Activated T-cell treated with anti-CD3 and anti-CD28 coated beads, Interleukin-2, amount 50 U/mL, for 24 hours (primary cell): ENCODE data around the gene UGT1A3.

Source experiments
- DNase-seq: peaks from one replicate; pipeline ENCODE4 v3.0.0-alpha.2; 2020
- H3K27ac Mint-ChIP-seq: 2 replicates; pipeline ENCODE4 v1.8.0; 2020; ENCODE audit warnings: mild to moderate bottlenecking, mixed read lengths
- H3K27me3 Mint-ChIP-seq: 2 replicates; pipeline ENCODE4 v1.8.0; 2020; ENCODE audit warnings: mixed read lengths
- H3K36me3 Mint-ChIP-seq: 2 replicates; pipeline ENCODE4 v1.8.0; 2020; ENCODE audit warnings: low read depth, mixed read lengths
- H3K4me1 Mint-ChIP-seq: 2 replicates; pipeline ENCODE4 v1.8.0; 2020; ENCODE audit warnings: low read depth, mixed read lengths
- H3K4me3 Mint-ChIP-seq: 2 replicates; pipeline ENCODE4 v1.8.0; 2020; ENCODE audit warnings: mild to moderate bottlenecking, moderate library complexity, mixed read lengths
- H3K9me3 Mint-ChIP-seq: 2 replicates; pipeline ENCODE4 v1.8.0; 2020; ENCODE audit warnings: mixed read lengths

Gene UGT1A3

DNA sequence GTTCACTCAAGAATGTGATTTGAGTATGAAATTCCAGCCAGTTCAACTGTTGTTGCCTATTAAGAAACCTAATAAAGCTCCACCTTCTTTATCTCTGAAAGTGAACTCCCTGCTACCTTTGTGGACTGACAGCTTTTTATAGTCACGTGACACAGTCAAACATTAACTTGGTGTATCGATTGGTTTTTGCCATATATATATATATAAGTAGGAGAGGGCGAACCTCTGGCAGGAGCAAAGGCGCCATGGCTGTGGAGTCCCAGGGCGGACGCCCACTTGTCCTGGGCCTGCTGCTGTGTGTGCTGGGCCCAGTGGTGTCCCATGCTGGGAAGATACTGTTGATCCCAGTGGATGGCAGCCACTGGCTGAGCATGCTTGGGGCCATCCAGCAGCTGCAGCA lies 31.2 kb downstream of the UGT1A3 start, which contains the start of gene UGT1A1:
Gene UGT1A1 (plus strand): TSS at position 228 of the 400 bp plus-strand sequence. CDS start 18 bp downstream, at position 246.
- Mint-ChIP-seq H3K4me1 (no peaks in the 10 kb centered on the region), H3K36me3 (no peaks in the 10 kb centered on the region), H3K4me3 (no peak within 1 kb of the TSS), H3K27me3 (peaks cover 21% of the 10 kb centered on the region), H3K9me3 (no peaks in the 10 kb centered on the region), H3K27ac (no peak within 1 kb of the TSS)
- DNase-seq = no peak

- Mint-ChIP-seq H3K4me1 (no peaks in the 10 kb centered on the region), H3K27me3 (peaks cover 24% of the 10 kb centered on the region)
- no peak for DNase-seq
These were observed 32.4 kb downstream of the UGT1A3 start for GRCh38 chr2:233761040-233761769.

DNA sequence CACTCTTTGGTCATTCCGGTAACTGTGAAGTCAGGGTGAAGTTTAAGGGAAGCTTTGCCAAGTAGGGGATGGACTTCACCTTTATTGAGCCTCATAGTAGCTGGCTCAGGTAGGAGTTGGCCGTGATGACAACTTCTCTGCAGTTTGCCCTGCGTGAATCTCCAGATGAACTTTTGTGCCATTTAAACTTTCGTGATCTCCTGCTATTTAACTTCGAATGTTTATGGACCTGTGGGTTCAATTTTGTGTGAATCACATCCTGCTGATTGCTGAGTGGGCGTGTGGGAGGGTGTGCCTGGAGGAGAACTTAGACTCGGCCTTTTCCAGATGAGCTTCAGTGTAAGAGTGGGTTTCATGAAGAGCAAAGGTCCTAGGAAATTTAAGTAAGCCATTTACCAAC lies 35.4 kb downstream of the UGT1A3 start:
- no peak overlapping the region for H3K4me3 Mint-ChIP-seq
- no peaks in the 10 kb centered on the region for H3K4me1 Mint-ChIP-seq
- peaks cover 28% of the 10 kb centered on the region for H3K27me3 Mint-ChIP-seq
- no peaks in the 10 kb centered on the region for H3K36me3 Mint-ChIP-seq
- no peak overlapping the region for H3K27ac Mint-ChIP-seq
- no peak for DNase-seq
- H3K9me3 Mint-ChIP-seq = no peaks in the 10 kb centered on the region

More at GRCh38 chr2:233761040-233761769, 32.4 kb downstream of the UGT1A3 start:
- H3K4me3 Mint-ChIP-seq = no peak overlapping the region
- H3K27ac Mint-ChIP-seq = no peak overlapping the region
- no peaks in the 10 kb centered on the region for H3K9me3 Mint-ChIP-seq
- H3K36me3 Mint-ChIP-seq = no peaks in the 10 kb centered on the region

DNA sequence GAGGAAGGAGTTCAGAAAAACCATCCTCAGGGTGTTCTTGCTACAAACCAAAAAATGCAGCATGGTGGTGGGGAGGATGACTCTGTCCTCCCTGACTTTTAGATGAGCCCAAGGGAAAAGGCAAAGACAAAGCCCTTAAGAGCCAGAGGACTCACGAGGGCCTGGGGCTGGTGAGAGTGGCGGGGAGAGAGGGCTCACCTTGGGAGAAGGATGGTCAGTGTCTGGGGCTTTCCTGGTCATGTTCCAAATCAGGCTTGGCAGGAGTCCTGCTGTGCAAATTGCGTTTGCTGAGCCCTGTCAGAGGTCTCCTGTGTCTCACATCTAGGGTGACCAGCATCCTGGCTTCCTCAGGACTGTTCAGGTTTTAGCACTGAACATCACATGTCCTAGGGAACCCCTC lies 35.9 kb downstream of the UGT1A3 start:
- Mint-ChIP-seq H3K4me3 (no peak overlapping the region), H3K9me3 (no peaks in the 10 kb centered on the region), H3K4me1 (no peaks in the 10 kb centered on the region), H3K27me3 (peaks cover 31% of the 10 kb centered on the region), H3K36me3 (no peaks in the 10 kb centered on the region), H3K27ac (no peak overlapping the region)
- no peak for DNase-seq

GRCh38 chr2:233766416-233766815 lies 37.6 kb downstream of the UGT1A3 start:
- no peak for DNase-seq
- H3K4me1 Mint-ChIP-seq = no peaks in the 10 kb centered on the region
- no peak overlapping the region for H3K4me3 Mint-ChIP-seq
- no peaks in the 10 kb centered on the region for H3K9me3 Mint-ChIP-seq
- H3K27ac Mint-ChIP-seq = no peak overlapping the region
- no peaks in the 10 kb centered on the region for H3K36me3 Mint-ChIP-seq
- H3K27me3 Mint-ChIP-seq = peaks cover 31% of the 10 kb centered on the region

DNA sequence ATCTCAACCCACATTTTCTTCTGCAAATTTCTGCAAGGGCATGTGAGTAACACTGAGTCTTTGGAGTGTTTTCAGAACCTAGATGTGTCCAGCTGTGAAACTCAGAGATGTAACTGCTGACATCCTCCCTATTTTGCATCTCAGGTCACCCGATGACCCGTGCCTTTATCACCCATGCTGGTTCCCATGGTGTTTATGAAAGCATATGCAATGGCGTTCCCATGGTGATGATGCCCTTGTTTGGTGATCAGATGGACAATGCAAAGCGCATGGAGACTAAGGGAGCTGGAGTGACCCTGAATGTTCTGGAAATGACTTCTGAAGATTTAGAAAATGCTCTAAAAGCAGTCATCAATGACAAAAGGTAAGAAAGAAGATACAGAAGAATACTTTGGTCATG lies 39.2 kb downstream of the UGT1A3 start:
- H3K4me1 Mint-ChIP-seq = no peaks in the 10 kb centered on the region
- no peak overlapping the region for H3K4me3 Mint-ChIP-seq
- H3K27ac Mint-ChIP-seq = no peak overlapping the region
- no peaks in the 10 kb centered on the region for H3K36me3 Mint-ChIP-seq
- no peak for DNase-seq
- no peaks in the 10 kb centered on the region for H3K9me3 Mint-ChIP-seq
- H3K27me3 Mint-ChIP-seq = peaks cover 34% of the 10 kb centered on the region

- no peaks in the 10 kb centered on the region for H3K4me1 Mint-ChIP-seq
- no peaks in the 10 kb centered on the region for H3K36me3 Mint-ChIP-seq
- peaks cover 28% of the 10 kb centered on the region for H3K27me3 Mint-ChIP-seq
- DNase-seq = no peak
- H3K9me3 Mint-ChIP-seq = no peaks in the 10 kb centered on the region
- H3K4me3 Mint-ChIP-seq = no peak overlapping the region
- no peak overlapping the region for H3K27ac Mint-ChIP-seq
These were observed 40.4 kb downstream of the UGT1A3 start for GRCh38 chr2:233769260-233769659.

DNA sequence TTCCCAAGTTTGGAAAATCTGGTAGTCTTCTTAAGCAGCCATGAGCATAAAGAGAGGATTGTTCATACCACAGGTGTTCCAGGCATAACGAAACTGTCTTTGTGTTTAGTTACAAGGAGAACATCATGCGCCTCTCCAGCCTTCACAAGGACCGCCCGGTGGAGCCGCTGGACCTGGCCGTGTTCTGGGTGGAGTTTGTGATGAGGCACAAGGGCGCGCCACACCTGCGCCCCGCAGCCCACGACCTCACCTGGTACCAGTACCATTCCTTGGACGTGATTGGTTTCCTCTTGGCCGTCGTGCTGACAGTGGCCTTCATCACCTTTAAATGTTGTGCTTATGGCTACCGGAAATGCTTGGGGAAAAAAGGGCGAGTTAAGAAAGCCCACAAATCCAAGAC lies 43.3 kb downstream of the UGT1A3 start:
- peaks cover 21% of the 10 kb centered on the region for H3K27me3 Mint-ChIP-seq
- no peak overlapping the region for H3K4me3 Mint-ChIP-seq
- no peak for DNase-seq
- H3K27ac Mint-ChIP-seq = no peak overlapping the region
- no peaks in the 10 kb centered on the region for H3K36me3 Mint-ChIP-seq
- H3K4me1 Mint-ChIP-seq = no peaks in the 10 kb centered on the region
- H3K9me3 Mint-ChIP-seq = peaks cover 14% of the 10 kb centered on the region

DNA sequence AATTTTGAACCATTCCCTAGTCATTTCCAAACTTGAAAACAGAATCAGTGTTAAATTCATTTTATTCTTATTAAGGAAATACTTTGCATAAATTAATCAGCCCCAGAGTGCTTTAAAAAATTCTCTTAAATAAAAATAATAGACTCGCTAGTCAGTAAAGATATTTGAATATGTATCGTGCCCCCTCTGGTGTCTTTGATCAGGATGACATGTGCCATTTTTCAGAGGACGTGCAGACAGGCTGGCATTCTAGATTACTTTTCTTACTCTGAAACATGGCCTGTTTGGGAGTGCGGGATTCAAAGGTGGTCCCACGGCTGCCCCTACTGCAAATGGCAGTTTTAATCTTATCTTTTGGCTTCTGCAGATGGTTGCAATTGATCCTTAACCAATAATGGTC lies 43.7 kb downstream of the UGT1A3 start:
- no peak overlapping the region for H3K27ac Mint-ChIP-seq
- no peak overlapping the region for H3K4me3 Mint-ChIP-seq
- peaks cover 18% of the 10 kb centered on the region for H3K27me3 Mint-ChIP-seq
- H3K36me3 Mint-ChIP-seq = no peaks in the 10 kb centered on the region
- peaks cover 14% of the 10 kb centered on the region for H3K9me3 Mint-ChIP-seq
- H3K4me1 Mint-ChIP-seq = no peaks in the 10 kb centered on the region
- DNase-seq = no peak

DNA sequence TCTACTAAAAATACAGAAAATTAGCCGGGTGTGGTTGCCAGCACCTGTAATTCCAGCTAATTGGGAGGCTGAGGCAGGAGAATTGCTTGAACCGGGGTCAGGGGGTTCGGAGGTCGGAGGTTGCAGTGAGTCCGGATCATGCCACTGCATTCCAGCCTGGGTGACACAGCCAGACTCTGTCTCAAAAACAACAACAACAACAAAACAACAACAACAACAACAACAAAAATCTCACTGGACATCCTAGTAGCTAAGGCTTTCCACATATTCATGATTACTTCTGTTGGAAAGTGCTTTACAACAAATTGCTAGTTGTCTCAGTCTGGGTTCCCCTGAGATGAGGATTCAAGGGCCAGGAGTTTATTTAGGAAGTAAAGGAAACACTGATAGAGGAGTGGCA lies 45.0 kb downstream of the UGT1A3 start:
- Mint-ChIP-seq H3K27ac (no peak overlapping the region), H3K9me3 (peaks cover 14% of the 10 kb centered on the region)
- no peak for DNase-seq

DNA sequence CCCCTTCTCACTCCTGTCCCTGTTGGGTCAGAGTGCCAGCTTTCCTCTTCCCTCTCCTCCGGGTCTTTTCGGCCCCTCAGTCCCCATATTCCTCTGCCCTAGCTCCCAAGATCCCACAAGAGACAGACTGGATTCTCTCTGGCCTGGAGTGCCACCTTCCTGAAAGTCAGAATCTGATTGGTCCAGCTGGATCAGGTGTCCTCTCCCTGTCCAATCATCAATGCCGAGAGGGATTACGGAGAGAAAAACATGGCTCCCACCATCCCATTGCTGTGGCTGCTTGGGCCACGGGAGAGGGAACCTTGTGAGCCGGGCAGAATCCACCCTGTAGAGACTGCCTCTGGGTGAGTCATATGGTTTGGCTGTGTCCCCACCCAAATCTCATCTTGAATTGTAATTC lies 46.6 kb downstream of the UGT1A3 start:
- Mint-ChIP-seq H3K4me1 (no peaks in the 10 kb centered on the region), H3K9me3 (peaks cover 14% of the 10 kb centered on the region), H3K36me3 (no peaks in the 10 kb centered on the region), H3K4me3 (no peak overlapping the region), H3K27me3 (peaks cover 20% of the 10 kb centered on the region), H3K27ac (no peak overlapping the region)
- no peak for DNase-seq

More for the DNA sequence above, 45.0 kb downstream of the UGT1A3 start:
- Mint-ChIP-seq H3K4me1 (no peaks in the 10 kb centered on the region), H3K27me3 (peaks cover 19% of the 10 kb centered on the region), H3K4me3 (no peak overlapping the region), H3K36me3 (no peaks in the 10 kb centered on the region)

DNA sequence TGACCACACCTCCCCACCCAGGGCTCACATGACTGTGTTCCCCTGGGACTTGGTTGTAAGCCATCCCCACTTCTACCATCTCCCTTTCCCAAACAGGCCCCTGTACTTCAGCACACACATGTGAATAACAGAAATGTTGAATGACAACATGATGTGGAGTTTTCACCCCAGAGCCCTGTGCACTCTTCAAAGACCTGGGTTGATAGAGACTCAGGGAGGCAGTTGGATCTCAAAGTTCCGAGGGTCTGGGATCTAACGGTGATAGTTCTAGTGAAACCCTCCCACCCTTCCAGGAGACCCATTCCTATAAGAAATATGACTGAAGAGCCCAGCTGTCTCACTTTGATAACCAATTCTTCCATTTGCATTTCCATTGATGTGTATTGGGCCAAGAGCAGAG lies 49.2 kb downstream of the UGT1A3 start, which contains the start of gene MROH2A:
Gene MROH2A (plus strand): TSS at position 301 of the 400 bp plus-strand sequence. CDS start 1,029 bp downstream, outside the sequence.
- H3K36me3 Mint-ChIP-seq = no peaks in the 10 kb centered on the region
- DNase-seq = no peak
- H3K27me3 Mint-ChIP-seq = peaks cover 24% of the 10 kb centered on the region
- H3K4me3 Mint-ChIP-seq = no peak within 1 kb of the TSS
- no peak within 1 kb of the TSS for H3K27ac Mint-ChIP-seq
- H3K9me3 Mint-ChIP-seq = peaks cover 14% of the 10 kb centered on the region
- H3K4me1 Mint-ChIP-seq = no peaks in the 10 kb centered on the region

DNA sequence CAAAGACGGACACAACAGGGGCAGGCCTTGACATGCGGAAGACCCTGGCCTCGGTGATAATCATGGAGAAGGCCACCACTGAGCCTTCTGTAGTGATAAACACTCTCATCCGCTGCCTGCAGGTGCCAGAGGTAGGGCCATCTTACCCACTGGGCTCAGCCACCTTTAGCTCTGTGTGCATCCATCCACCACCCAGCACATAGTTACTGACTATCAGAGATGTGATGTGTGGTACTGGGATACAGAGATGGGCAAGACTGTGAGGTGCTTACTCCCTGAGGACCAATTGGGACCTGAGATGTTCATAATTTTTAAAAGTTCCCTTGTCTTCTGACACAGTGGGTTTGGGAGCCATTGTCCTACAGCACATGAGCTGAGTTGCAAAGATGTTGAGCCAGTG lies 50.9 kb downstream of the UGT1A3 start:
- peaks cover 25% of the 10 kb centered on the region for H3K27me3 Mint-ChIP-seq
- no peak for DNase-seq
- H3K4me1 Mint-ChIP-seq = no peaks in the 10 kb centered on the region
- no peaks in the 10 kb centered on the region for H3K36me3 Mint-ChIP-seq
- no peak overlapping the region for H3K4me3 Mint-ChIP-seq
- H3K27ac Mint-ChIP-seq = no peak overlapping the region
- H3K9me3 Mint-ChIP-seq = peaks cover 14% of the 10 kb centered on the region

GRCh38 chr2:233780771-233781170 lies 51.9 kb downstream of the UGT1A3 start:
- no peaks in the 10 kb centered on the region for H3K4me1 Mint-ChIP-seq
- H3K4me3 Mint-ChIP-seq = no peak overlapping the region
- no peak overlapping the region for H3K27ac Mint-ChIP-seq
- no peak for DNase-seq
- no peaks in the 10 kb centered on the region for H3K36me3 Mint-ChIP-seq
- H3K9me3 Mint-ChIP-seq = peaks cover 9% of the 10 kb centered on the region
- peaks cover 24% of the 10 kb centered on the region for H3K27me3 Mint-ChIP-seq

DNA sequence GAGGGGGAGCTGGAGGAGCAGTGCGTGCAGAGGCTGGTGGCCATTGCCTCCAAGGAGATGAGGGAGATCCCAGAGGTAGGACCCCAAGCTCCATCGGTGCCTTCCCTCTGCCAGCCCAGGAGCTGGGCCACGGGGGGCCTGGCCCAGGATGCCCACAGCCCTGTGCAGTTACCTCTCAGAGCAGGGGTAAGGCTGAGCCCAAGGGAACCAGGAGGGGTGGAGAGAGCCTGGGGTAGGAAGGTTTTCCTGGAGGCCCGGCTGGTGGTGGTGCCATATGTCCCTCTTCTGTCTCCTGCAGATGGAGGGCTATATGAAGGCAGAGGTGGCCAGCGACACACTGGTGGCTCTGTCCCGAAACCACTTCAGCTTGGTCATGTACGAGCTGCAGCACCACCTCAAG lies 60.7 kb downstream of the UGT1A3 start:
- Mint-ChIP-seq H3K27ac (no peak overlapping the region), H3K4me3 (no peak overlapping the region), H3K4me1 (no peaks in the 10 kb centered on the region), H3K36me3 (no peaks in the 10 kb centered on the region), H3K9me3 (no peaks in the 10 kb centered on the region), H3K27me3 (peaks cover 4% of the 10 kb centered on the region)
- no peak for DNase-seq
